GM12874 (cell line): ENCODE data around the gene IGFL1.

Experiments used
- TF ChIP-seq, protein P1 (sequence below): IDR thresholded peaks from 2 replicates; pipeline ENCODE4 v1.5.1; 2011; ENCODE audit warnings: low read depth, mild to moderate bottlenecking, control low read depth, low read length, moderate library complexity; ENCODE audit not compliant: insufficient read depth

Gene IGFL1

DNA sequence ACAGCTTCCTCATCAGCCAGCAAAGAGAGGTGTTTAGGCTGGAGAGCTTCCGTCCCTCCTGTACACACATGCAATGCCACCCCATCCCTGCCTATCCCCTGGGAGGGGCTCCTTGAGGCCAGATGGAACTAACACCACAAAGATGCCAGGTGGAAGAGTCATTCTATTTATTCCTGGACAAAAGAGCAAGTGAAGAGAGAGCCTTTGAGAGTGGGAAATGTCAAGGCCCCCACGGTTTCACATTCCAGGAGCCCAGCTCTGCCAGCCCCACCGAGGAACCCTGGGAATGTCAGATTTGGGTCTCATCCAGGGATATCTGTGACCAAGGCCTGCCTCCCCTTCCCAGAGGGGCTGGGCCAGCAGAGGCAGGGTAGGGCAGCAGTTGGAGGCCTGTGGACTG lies 30.8 kb upstream of the IGFL1 start:
- TF ChIP-seq, protein P1, sequence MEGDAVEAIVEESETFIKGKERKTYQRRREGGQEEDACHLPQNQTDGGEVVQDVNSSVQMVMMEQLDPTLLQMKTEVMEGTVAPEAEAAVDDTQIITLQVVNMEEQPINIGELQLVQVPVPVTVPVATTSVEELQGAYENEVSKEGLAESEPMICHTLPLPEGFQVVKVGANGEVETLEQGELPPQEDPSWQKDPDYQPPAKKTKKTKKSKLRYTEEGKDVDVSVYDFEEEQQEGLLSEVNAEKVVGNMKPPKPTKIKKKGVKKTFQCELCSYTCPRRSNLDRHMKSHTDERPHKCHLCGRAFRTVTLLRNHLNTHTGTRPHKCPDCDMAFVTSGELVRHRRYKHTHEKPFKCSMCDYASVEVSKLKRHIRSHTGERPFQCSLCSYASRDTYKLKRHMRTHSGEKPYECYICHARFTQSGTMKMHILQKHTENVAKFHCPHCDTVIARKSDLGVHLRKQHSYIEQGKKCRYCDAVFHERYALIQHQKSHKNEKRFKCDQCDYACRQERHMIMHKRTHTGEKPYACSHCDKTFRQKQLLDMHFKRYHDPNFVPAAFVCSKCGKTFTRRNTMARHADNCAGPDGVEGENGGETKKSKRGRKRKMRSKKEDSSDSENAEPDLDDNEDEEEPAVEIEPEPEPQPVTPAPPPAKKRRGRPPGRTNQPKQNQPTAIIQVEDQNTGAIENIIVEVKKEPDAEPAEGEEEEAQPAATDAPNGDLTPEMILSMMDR: no peak

DNA sequence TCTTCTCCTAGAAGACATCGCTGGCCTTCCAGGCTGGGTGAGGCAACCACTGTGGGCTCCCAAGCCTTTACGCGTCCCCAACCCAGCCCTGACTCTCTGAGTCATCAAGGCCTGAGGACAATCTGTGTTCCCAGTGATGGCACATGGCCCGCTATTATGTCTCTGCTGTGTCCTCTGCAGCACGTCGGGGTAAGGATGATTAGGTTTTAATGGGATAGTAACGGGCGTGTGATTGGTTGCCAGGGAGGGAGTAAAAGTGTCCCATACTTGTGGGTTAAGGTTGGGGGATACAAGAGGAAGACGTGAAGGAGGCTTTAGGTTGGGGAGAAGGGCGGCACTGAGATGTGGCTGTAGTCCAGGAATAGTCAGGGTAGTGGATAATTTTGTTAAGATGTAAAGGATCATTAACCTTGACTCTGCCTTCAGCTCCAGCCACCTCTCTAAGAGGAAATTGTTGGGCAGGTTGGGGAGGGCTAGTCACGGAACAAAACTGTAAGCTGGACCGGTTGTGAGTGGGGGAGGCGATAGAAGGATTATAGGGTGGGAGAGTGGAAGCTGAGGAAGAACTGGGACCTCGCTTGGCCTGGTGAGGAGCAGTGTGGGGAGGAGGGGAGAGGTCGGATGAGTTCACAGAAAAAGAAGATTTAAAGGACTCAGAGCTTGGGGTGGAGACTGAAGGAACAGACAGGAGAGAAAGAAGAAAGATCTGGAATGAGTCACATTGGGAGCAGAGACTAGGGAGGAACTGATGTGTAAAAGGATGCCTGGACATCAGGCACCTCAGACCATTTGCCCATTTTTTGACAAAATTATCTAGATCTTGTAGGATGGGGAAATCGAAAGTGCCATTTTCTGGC lies 27.9 kb upstream of the IGFL1 start:
- TF ChIP-seq, protein P1: no peak

DNA sequence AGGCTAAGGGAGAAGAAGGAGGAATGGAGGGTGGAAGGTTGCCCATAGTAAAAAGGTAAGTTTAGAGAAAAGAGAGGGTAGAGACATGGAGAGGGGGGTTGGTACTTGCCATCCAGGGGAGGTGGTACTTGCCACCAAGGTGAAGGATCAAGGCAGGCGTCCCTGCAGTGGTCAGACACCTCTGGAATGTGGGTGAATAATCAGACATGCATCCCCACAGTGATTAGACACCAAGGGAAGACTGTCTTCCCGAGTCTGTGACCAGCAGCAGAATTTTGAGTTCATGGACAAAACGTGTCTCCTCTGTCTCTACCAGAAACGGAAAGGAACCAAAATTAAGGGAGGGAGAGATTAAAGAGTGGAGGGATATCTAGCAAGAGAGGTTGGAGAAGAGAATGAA lies 27.1 kb upstream of the IGFL1 start:
- TF ChIP-seq, protein P1: no peak

DNA sequence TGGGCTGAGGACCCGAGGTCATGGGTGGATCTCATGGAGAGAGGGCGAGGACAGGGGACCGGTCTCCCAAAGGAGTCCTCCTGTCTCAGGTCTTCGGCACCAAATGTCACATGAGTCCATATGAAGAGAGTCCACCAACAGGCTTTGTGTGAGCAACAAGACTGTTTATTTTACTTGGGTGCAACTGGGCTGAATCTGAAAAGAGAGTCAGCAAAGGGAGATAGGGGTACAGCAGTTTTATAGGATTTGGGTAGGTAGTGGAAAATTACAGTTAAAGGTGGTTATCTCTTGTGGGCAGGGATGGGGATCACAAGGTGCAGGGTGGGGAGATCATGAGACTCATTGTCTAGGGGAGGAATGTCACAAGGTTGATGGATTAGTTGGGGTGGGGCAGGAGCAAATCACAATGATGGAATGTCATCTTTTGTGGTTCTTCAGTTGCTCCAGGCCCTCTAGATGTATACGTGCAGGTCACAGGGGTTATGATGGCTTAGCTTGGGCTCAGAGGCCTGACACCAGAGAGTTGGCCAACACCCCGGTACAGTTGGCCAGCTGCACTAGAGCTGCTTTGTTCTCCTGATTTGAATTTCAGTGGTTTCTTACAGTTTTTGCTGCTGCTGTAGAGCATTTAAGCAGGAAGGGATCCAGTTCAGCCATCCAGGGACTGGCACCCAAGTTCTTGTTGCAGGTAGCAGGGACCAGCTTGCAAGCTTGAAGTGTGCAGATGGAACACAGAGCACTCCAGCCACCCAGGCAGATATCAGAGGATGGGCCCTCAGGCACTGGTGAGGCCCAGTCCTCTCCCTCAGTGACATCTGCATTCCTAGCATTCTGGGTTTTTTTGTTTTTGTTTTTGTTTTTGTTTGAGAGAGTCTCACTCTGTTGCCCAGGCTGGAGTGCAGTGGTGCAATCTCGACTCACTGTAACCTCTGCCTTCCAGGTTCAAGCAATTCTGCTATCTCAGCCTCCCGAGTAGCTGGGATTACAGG lies 26.4 kb upstream of the IGFL1 start:
- TF ChIP-seq, protein P1: no peak

DNA sequence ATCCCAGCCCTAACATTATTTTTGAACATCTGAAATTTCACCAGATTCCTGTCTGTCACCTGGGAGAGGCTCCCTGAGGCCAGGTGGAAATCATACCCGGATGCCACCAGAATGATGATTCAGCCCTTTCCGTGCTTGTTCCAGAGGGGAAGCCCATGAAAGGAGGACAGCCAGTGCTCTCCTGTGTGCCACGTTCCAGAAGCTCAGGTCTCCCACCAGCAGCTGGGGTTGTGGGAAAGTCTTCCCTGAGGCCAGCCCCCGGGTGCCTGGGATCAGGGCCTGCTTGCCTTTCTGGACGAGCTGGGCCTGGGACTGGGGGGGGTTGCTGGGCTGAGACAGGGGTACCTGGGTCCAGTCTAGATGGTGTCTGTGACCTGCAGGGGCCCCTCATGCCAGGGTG lies 25.5 kb upstream of the IGFL1 start:
- TF ChIP-seq, protein P1: no peak

DNA sequence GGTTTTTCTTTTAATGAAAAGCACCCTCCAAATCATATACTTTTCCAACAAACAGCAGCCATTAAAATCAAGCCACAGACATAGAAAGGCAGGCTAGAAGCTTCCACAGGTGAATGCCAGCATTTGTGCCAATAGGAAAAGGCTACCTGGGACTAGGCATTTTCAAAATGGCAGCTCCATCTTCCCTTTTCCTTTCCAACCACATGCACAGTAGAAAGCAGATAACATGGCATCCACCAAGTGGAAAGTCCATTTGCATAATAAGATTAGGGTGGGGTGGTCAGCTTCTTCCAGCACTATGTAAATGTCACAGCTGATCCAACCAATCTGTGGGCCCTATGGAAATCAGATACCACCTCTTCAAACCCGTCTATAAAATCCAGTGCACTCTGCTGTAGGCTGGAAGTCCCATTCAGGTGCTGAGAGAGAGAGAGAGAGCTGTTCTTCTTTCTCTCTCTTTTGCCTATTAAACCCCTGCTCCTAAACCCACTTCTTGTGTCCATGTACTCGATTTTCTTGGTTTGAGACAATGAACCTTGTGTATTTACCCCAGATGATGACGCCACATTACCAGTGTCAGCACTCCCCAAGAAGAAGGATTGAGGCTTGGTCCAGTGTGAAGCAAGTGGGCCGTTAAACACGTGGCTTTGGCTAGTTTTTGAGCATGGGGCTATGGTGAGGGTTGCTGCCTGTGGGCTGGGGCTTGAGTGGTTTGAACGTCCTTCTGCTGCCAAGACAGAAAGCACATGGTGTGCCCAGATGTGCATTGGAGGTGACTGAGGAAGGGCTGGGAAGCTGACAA lies 24.2 kb upstream of the IGFL1 start:
- TF ChIP-seq, protein P1: no peak
